ENCODE data around the gene MAP2K4. TPM values are rescaled to one million over a fixed set of nuclear protein-coding genes. Genes with fewer than 3 reads are reported as not detected.
"Not testable (repeated sequence)": the region's sequence is repeated elsewhere in the genome, so short reads cannot be mapped to it uniquely, and the experiment has no call there.

Gene MAP2K4
- total RNA-seq, 1 donor from 2014 or later: 32.7 TPM

- H3K27me3 Mint-ChIP-seq: no peaks in the 10 kb centered on the region
- no peaks in the 10 kb centered on the region for H3K9me3 Mint-ChIP-seq
- H3K4me3 Mint-ChIP-seq: no peak overlapping the region
- no peak overlapping the region for H3K27ac Mint-ChIP-seq
- no peak for DNase-seq
- H3K36me3 Mint-ChIP-seq (ENCODE audit: low read depth): peaks cover 42% of the 10 kb centered on the region
- intact Hi-C loops (cut with micrococcal nuclease): no loop called here
- no peaks in the 10 kb centered on the region for H3K4me1 Mint-ChIP-seq
These were observed 97.9 kb downstream of the MAP2K4 start for GRCh38 chr17:12118617-12119016.

- Mint-ChIP-seq H3K27ac (no peak overlapping the region), H3K36me3 (ENCODE audit: low read depth) (peaks cover 48% of the 10 kb centered on the region), H3K9me3 (no peaks in the 10 kb centered on the region), H3K4me1 (no peaks in the 10 kb centered on the region), H3K27me3 (no peaks in the 10 kb centered on the region), H3K4me3 (no peak overlapping the region)
- no peak for DNase-seq
- intact Hi-C loops (cut with micrococcal nuclease): no loop called here
These were observed 101.4 kb downstream of the MAP2K4 start for GRCh38 chr17:12122075-12122474.

GRCh38 chr17:12127177-12127576, 106.5 kb downstream of the MAP2K4 start:
- Mint-ChIP-seq H3K9me3 (no peaks in the 10 kb centered on the region), H3K36me3 (ENCODE audit: low read depth) (peaks cover 53% of the 10 kb centered on the region), H3K4me1 (no peaks in the 10 kb centered on the region), H3K27ac (no peak overlapping the region), H3K27me3 (no peaks in the 10 kb centered on the region), H3K4me3 (no peak overlapping the region)
- DNase-seq: no peak
- intact Hi-C loops (cut with micrococcal nuclease): no loop called here

- DNase-seq: no peak
- Mint-ChIP-seq H3K4me3 (no peak overlapping the region), H3K36me3 (ENCODE audit: low read depth) (peaks cover 56% of the 10 kb centered on the region), H3K27ac (no peak overlapping the region), H3K4me1 (no peaks in the 10 kb centered on the region), H3K9me3 (no peaks in the 10 kb centered on the region), H3K27me3 (no peaks in the 10 kb centered on the region)
- intact Hi-C loops (cut with micrococcal nuclease): no loop called here
These were observed 107.0 kb downstream of the MAP2K4 start for GRCh38 chr17:12127667-12128066.

- no peaks in the 10 kb centered on the region for H3K4me1 Mint-ChIP-seq
- H3K27me3 Mint-ChIP-seq: no peaks in the 10 kb centered on the region
- H3K9me3 Mint-ChIP-seq: no peaks in the 10 kb centered on the region
- no peak overlapping the region for H3K4me3 Mint-ChIP-seq
- intact Hi-C loops (cut with micrococcal nuclease): no loop called here
- H3K27ac Mint-ChIP-seq: peak overlapping the region; percentile 4
- no peak for DNase-seq
- H3K36me3 Mint-ChIP-seq (ENCODE audit: low read depth): peaks cover 55% of the 10 kb centered on the region
These were observed 108.3 kb downstream of the MAP2K4 start for GRCh38 chr17:12128946-12129345.

GRCh38 chr17:12133183-12133582, 112.5 kb downstream of the MAP2K4 start:
- Mint-ChIP-seq H3K27me3 (no peaks in the 10 kb centered on the region), H3K4me1 (no peaks in the 10 kb centered on the region)
- intact Hi-C loops (cut with micrococcal nuclease): no loop called here

GRCh38 chr17:12134101-12134500, 113.4 kb downstream of the MAP2K4 start:
- H3K36me3 Mint-ChIP-seq (ENCODE audit: low read depth): peaks cover 54% of the 10 kb centered on the region
- no peak for DNase-seq
- H3K4me3 Mint-ChIP-seq: no peak overlapping the region
- intact Hi-C loops (cut with micrococcal nuclease): no loop called here
- no peaks in the 10 kb centered on the region for H3K27me3 Mint-ChIP-seq
- peaks cover 15% of the 10 kb centered on the region for H3K9me3 Mint-ChIP-seq
- H3K4me1 Mint-ChIP-seq: no peaks in the 10 kb centered on the region
- H3K27ac Mint-ChIP-seq: no peak overlapping the region

More at GRCh38 chr17:12133183-12133582, 112.5 kb downstream of the MAP2K4 start:
- Mint-ChIP-seq H3K36me3 (ENCODE audit: low read depth) (peaks cover 53% of the 10 kb centered on the region), H3K27ac (no peak overlapping the region), H3K9me3 (peaks cover 8% of the 10 kb centered on the region), H3K4me3 (no peak overlapping the region)
- DNase-seq: no peak

- intact Hi-C loops (cut with micrococcal nuclease): no loop called here
These were observed 113.9 kb downstream of the MAP2K4 start for GRCh38 chr17:12134587-12134986.

GRCh38 chr17:12136243-12136642, 115.6 kb downstream of the MAP2K4 start:
- Mint-ChIP-seq H3K4me1 (no peaks in the 10 kb centered on the region), H3K27ac (no peak overlapping the region), H3K27me3 (no peaks in the 10 kb centered on the region), H3K36me3 (ENCODE audit: low read depth) (peaks cover 60% of the 10 kb centered on the region), H3K4me3 (no peak overlapping the region), H3K9me3 (peaks cover 16% of the 10 kb centered on the region)
- no peak for DNase-seq
- intact Hi-C loops (cut with micrococcal nuclease): no loop called here

More at GRCh38 chr17:12134587-12134986, 113.9 kb downstream of the MAP2K4 start:
- Mint-ChIP-seq H3K9me3 (peaks cover 15% of the 10 kb centered on the region), H3K4me1 (no peaks in the 10 kb centered on the region), H3K27me3 (no peaks in the 10 kb centered on the region), H3K36me3 (ENCODE audit: low read depth) (peaks cover 51% of the 10 kb centered on the region), H3K27ac (no peak overlapping the region), H3K4me3 (no peak overlapping the region)
- no peak for DNase-seq

GRCh38 chr17:12136646-12137045, 116.0 kb downstream of the MAP2K4 start:
- intact Hi-C loops (cut with micrococcal nuclease): no loop called here
- DNase-seq: no peak
- H3K4me1 Mint-ChIP-seq: no peaks in the 10 kb centered on the region
- H3K27me3 Mint-ChIP-seq: no peaks in the 10 kb centered on the region
- H3K36me3 Mint-ChIP-seq (ENCODE audit: low read depth): peaks cover 60% of the 10 kb centered on the region
- H3K27ac Mint-ChIP-seq: no peak overlapping the region
- H3K4me3 Mint-ChIP-seq: no peak overlapping the region
- H3K9me3 Mint-ChIP-seq: peaks cover 19% of the 10 kb centered on the region

GRCh38 chr17:12137859-12138258, 117.2 kb downstream of the MAP2K4 start:
- Mint-ChIP-seq H3K27ac (no peak overlapping the region), H3K36me3 (ENCODE audit: low read depth) (peaks cover 66% of the 10 kb centered on the region), H3K27me3 (no peaks in the 10 kb centered on the region), H3K4me1 (no peaks in the 10 kb centered on the region), H3K4me3 (no peak overlapping the region), H3K9me3 (peaks cover 19% of the 10 kb centered on the region)
- no peak for DNase-seq
- intact Hi-C loops (cut with micrococcal nuclease): no loop called here

GRCh38 chr17:12140685-12141084, 120.0 kb downstream of the MAP2K4 start:
- H3K36me3 Mint-ChIP-seq (ENCODE audit: low read depth): peaks cover 70% of the 10 kb centered on the region
- no peaks in the 10 kb centered on the region for H3K27me3 Mint-ChIP-seq
- DNase-seq: no peak
- H3K4me1 Mint-ChIP-seq: no peaks in the 10 kb centered on the region
- H3K4me3 Mint-ChIP-seq: no peak overlapping the region
- H3K27ac Mint-ChIP-seq: no peak overlapping the region
- peaks cover 26% of the 10 kb centered on the region for H3K9me3 Mint-ChIP-seq
- intact Hi-C loops (cut with micrococcal nuclease): no loop called here

- H3K9me3 Mint-ChIP-seq; H3K27ac Mint-ChIP-seq; DNase-seq; intact Hi-C loops (cut with micrococcal nuclease); H3K4me1 Mint-ChIP-seq; H3K27me3 Mint-ChIP-seq; H3K36me3 Mint-ChIP-seq (ENCODE audit: low read depth); H3K4me3 Mint-ChIP-seq: not testable (repeated sequence)
These were observed 141.5 kb downstream of the MAP2K4 start for GRCh38 chr17:12162187-12162586.

GRCh38 chr17:12164085-12164484, 143.4 kb downstream of the MAP2K4 start:
- no peaks in the 10 kb centered on the region for H3K36me3 Mint-ChIP-seq (ENCODE audit: low read depth)
- intact Hi-C loops (cut with micrococcal nuclease): no loop called here
- no peaks in the 10 kb centered on the region for H3K4me1 Mint-ChIP-seq
- no peak for DNase-seq
- no peak overlapping the region for H3K27ac Mint-ChIP-seq
- H3K4me3 Mint-ChIP-seq: no peak overlapping the region
- peaks cover 6% of the 10 kb centered on the region for H3K9me3 Mint-ChIP-seq
- H3K27me3 Mint-ChIP-seq: no peaks in the 10 kb centered on the region

- Mint-ChIP-seq H3K36me3 (ENCODE audit: low read depth) (no peaks in the 10 kb centered on the region), H3K27ac (no peak overlapping the region), H3K27me3 (no peaks in the 10 kb centered on the region), H3K4me3 (no peak overlapping the region), H3K9me3 (no peaks in the 10 kb centered on the region), H3K4me1 (no peaks in the 10 kb centered on the region)
- intact Hi-C loops (cut with micrococcal nuclease): loop anchor here (10.0 kb wide), 1 partner anchor 826 kb away; no protein-coding TSS in a partner anchor
- no peak for DNase-seq
These were observed 158.1 kb downstream of the MAP2K4 start for GRCh38 chr17:12178644-12179330.

All from activated CD4-positive, alpha-beta T cell treated with anti-CD3 and anti-CD28 coated beads, Interleukin-2, amount 10 ng/mL, durations not matched to agents 24 days and 14 days (primary cell).